Measurements from ENCODE around the gene CFAP43.

DNA sequence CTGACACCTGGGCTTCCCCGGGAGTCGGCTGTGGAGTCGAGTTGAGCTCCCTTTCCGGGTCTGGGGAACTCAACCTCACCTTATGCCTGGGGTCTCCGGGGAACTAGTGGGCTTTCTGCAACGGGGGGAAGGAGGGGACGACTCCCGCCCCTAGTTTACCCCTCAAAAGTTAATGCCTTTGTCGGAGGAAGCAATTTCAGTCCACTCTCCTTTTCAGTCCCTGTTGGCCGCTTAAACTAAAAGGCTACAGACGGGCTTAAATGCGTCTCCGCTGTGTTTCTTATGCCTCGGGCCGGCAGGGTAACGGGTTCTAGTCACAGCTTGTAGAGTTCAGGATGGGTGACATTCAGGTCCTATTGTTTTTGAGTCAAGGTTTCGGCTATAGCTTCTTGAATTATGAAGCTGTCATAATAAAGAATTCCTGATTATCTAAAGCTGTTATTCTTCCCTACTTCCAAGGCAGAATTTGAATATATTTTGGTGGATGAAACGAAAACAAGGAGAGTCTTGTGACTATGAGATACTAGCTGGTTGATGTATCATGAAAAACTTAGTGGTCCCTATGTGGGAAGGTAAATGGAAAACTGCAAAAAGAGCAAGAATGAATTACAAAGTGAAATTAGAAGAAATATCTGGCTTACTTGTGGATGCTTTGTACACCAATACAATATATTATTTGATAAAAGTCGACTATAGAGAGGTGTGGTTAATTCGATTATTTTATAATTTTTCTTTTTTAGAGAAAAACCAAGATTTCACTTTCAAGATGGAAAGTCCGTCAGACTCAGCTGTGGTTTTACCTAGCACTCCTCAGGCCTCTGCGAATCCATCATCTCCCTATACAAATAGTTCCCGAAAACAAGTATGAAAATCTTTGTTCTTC, 109.7 kb downstream of the CFAP43 start:
- TF ChIP-seq BACH2 (CRISPR knock-in tag; IDR thresholded peaks at IDR 0.05; ENCODE audit: borderline replicate concordance): no peak
- TF ChIP-seq, protein P1, sequence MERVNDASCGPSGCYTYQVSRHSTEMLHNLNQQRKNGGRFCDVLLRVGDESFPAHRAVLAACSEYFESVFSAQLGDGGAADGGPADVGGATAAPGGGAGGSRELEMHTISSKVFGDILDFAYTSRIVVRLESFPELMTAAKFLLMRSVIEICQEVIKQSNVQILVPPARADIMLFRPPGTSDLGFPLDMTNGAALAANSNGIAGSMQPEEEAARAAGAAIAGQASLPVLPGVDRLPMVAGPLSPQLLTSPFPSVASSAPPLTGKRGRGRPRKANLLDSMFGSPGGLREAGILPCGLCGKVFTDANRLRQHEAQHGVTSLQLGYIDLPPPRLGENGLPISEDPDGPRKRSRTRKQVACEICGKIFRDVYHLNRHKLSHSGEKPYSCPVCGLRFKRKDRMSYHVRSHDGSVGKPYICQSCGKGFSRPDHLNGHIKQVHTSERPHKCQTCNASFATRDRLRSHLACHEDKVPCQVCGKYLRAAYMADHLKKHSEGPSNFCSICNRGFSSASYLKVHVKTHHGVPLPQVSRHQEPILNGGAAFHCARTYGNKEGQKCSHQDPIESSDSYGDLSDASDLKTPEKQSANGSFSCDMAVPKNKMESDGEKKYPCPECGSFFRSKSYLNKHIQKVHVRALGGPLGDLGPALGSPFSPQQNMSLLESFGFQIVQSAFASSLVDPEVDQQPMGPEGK (CRISPR knock-in tag; IDR thresholded peaks at IDR 0.05; ENCODE audit: borderline replicate concordance): no peak
